K562 (cell line): Measurements from ENCODE around the gene ZBTB48. TPM values are rescaled to one million over a fixed set of nuclear protein-coding genes. Genes with fewer than 3 reads are reported as not detected.
A peak's percentile ranks its signal among the peaks of the same experiment; 100 is the strongest.

Experiments used
- DACH1 ChIP-seq: fragments of 450-650 bp; IDR thresholded peaks from 2 replicates; pipeline ENCODE4 v1.6.1; 2018; ENCODE audit not compliant: partially characterized antibody
- FOXA3 ChIP-seq, 2 experiments: fragments of 450-650 bp in 1 of 2; sonication (generic) in 1 of 2; formaldehyde crosslinking; IDR thresholded peaks in 1 of 2; conservative IDR thresholded peaks in 1 of 2; 2 replicates each; pipeline versions ENCODE4 v1.4.0 to v1.8.0; 2020 to 2022; ENCODE audit warnings: mild to moderate bottlenecking in 2 of 2, missing genetic modification reagents in 1 of 2
- LCOR ChIP-seq: sonication (generic); formaldehyde crosslinking; IDR thresholded peaks from 2 replicates; pipeline ENCODE4 v1.8.0; 2022; ENCODE audit warnings: mild to moderate bottlenecking, missing genetic modification reagents
- OTX1 ChIP-seq: fragments of 450-650 bp; formaldehyde crosslinking; IDR thresholded peaks from 2 replicates; pipeline ENCODE4 v1.4.0; 2022; ENCODE audit warnings: mild to moderate bottlenecking
- SIN3B ChIP-seq: fragments of 450-650 bp; IDR thresholded peaks from 2 replicates; pipeline ENCODE4 v1.6.1; 2017; ENCODE audit warnings: low read depth, mild to moderate bottlenecking, moderate library complexity
- TSC22D4 ChIP-seq: fragments of 450-650 bp; IDR thresholded peaks from 2 replicates; pipeline ENCODE4 v1.6.1; 2016; ENCODE audit warnings: missing genetic modification characterization, missing biosample characterization, control low read depth
- ZBTB1 ChIP-seq: sonication (generic); formaldehyde crosslinking; IDR thresholded peaks from 2 replicates; pipeline ENCODE4 v1.8.1; 2023; ENCODE audit warnings: missing genetic modification reagents, low read depth, mild to moderate bottlenecking, borderline replicate concordance
- ZNF224 ChIP-seq: sonication (generic); formaldehyde crosslinking; IDR thresholded peaks from 2 replicates; pipeline ENCODE4 v1.8.0; 2022; ENCODE audit warnings: mild to moderate bottlenecking, missing genetic modification reagents
- polyA plus RNA-seq, 8 experiments: library from polyadenylated mRNA; depleted of rRNA in 4 of 8; stranded (reverse) in 5 of 8; unstranded in 3 of 8; fragments of >200 nt; fragmentation: Nextera tagmentation in 2 of 8; fragmentation: Illumina TruSeq in 1 of 8; extraction: Ambion mirVana in 2 of 8; extraction: Trizol in 1 of 8; gene quantifications; 2 replicates each; pipeline versions ENCODE4 v1.2.1 to v1.2.3, GENCODE V29; 2011 to 2014; ENCODE audit warnings: inconsistent platforms in 1 of 8, missing spikeins in 1 of 8
- total RNA-seq, 7 experiments: library from RNA; depleted of rRNA in 6 of 7; stranded (reverse); fragments of >200 nt in 6 of 7; fragmentation: Illumina TruSeq in 2 of 7; extraction: Trizol in 2 of 7; gene quantifications; 2 replicates each; pipeline versions ENCODE4 v1.2.1 to v1.2.3, GENCODE V29; 2011 to 2021; ENCODE audit warnings: low replicate concordance in 1 of 7
- TF ChIP-seq, protein P1 (sequence below): fragments of 200-600 bp; sonication (generic); IDR thresholded peaks from one replicate; pipeline ENCODE4 v1.6.1; 2012; ENCODE audit warnings: mild to moderate bottlenecking, low read depth, low read length, inconsistent platforms
- TF ChIP-seq, protein P2 (sequence below), 2 experiments: IDR thresholded peaks; 2 replicates each; pipeline ENCODE4 v1.6.1; 2011; ENCODE audit warnings: borderline replicate concordance in 1 of 2, control low read depth in 1 of 2, low read depth in 1 of 2, low read length in 1 of 2, mild to moderate bottlenecking in 1 of 2, mixed read lengths in 1 of 2, moderate library complexity in 1 of 2; ENCODE audit not compliant: insufficient read depth in 1 of 2, insufficient read length in 1 of 2, poor library complexity in 1 of 2, severe bottlenecking in 1 of 2; ENCODE audit errors: extremely low read depth in 1 of 2

Gene ZBTB48
- total and polyA plus RNA-seq, 9 of the 15 experiments (the other 6 are each of a cell fraction or from before 2014, with no cell fraction given), result 1.9 to 66.9 (median 29.5) TPM

DNA sequence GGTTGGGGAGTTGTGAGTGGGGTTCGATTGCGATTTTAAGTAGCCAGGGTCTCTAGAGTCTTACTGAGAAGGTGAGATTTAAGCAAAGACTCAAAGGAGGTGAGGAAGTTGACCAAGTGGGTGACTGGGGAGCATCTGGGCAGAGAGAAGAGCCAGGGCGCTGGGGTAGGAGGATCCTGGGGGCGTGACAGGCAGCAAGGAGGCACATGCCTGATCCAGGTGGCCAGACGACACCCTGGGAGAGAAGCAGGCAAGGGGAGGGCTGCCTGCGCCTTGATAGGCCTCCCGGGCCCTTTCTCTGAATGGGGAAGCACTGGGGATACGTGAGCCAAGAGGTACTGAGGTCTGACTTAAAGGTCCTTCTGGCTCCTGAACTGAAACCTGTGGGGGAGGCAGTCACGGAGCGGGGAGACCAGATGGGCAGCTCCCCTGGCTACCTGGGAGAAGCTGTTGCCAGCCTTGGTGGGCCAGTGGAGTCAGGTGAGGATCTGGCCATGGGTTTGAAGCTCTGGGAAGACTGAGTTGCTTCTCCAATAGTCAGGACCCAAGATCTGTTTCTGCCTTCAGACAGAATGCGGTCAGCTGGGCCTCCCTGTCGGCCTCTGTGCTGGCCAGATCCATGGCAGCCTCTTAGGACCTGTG lies 5.4 kb downstream of the ZBTB48 start (continued):
- no peak for TF ChIP-seq FOXA3 (CRISPR knock-in tag; conservative IDR thresholded peaks at IDR 0.05 in 1 of 2, IDR thresholded peaks at IDR 0.05 in 1 of 2)
- TF ChIP-seq, protein P1, sequence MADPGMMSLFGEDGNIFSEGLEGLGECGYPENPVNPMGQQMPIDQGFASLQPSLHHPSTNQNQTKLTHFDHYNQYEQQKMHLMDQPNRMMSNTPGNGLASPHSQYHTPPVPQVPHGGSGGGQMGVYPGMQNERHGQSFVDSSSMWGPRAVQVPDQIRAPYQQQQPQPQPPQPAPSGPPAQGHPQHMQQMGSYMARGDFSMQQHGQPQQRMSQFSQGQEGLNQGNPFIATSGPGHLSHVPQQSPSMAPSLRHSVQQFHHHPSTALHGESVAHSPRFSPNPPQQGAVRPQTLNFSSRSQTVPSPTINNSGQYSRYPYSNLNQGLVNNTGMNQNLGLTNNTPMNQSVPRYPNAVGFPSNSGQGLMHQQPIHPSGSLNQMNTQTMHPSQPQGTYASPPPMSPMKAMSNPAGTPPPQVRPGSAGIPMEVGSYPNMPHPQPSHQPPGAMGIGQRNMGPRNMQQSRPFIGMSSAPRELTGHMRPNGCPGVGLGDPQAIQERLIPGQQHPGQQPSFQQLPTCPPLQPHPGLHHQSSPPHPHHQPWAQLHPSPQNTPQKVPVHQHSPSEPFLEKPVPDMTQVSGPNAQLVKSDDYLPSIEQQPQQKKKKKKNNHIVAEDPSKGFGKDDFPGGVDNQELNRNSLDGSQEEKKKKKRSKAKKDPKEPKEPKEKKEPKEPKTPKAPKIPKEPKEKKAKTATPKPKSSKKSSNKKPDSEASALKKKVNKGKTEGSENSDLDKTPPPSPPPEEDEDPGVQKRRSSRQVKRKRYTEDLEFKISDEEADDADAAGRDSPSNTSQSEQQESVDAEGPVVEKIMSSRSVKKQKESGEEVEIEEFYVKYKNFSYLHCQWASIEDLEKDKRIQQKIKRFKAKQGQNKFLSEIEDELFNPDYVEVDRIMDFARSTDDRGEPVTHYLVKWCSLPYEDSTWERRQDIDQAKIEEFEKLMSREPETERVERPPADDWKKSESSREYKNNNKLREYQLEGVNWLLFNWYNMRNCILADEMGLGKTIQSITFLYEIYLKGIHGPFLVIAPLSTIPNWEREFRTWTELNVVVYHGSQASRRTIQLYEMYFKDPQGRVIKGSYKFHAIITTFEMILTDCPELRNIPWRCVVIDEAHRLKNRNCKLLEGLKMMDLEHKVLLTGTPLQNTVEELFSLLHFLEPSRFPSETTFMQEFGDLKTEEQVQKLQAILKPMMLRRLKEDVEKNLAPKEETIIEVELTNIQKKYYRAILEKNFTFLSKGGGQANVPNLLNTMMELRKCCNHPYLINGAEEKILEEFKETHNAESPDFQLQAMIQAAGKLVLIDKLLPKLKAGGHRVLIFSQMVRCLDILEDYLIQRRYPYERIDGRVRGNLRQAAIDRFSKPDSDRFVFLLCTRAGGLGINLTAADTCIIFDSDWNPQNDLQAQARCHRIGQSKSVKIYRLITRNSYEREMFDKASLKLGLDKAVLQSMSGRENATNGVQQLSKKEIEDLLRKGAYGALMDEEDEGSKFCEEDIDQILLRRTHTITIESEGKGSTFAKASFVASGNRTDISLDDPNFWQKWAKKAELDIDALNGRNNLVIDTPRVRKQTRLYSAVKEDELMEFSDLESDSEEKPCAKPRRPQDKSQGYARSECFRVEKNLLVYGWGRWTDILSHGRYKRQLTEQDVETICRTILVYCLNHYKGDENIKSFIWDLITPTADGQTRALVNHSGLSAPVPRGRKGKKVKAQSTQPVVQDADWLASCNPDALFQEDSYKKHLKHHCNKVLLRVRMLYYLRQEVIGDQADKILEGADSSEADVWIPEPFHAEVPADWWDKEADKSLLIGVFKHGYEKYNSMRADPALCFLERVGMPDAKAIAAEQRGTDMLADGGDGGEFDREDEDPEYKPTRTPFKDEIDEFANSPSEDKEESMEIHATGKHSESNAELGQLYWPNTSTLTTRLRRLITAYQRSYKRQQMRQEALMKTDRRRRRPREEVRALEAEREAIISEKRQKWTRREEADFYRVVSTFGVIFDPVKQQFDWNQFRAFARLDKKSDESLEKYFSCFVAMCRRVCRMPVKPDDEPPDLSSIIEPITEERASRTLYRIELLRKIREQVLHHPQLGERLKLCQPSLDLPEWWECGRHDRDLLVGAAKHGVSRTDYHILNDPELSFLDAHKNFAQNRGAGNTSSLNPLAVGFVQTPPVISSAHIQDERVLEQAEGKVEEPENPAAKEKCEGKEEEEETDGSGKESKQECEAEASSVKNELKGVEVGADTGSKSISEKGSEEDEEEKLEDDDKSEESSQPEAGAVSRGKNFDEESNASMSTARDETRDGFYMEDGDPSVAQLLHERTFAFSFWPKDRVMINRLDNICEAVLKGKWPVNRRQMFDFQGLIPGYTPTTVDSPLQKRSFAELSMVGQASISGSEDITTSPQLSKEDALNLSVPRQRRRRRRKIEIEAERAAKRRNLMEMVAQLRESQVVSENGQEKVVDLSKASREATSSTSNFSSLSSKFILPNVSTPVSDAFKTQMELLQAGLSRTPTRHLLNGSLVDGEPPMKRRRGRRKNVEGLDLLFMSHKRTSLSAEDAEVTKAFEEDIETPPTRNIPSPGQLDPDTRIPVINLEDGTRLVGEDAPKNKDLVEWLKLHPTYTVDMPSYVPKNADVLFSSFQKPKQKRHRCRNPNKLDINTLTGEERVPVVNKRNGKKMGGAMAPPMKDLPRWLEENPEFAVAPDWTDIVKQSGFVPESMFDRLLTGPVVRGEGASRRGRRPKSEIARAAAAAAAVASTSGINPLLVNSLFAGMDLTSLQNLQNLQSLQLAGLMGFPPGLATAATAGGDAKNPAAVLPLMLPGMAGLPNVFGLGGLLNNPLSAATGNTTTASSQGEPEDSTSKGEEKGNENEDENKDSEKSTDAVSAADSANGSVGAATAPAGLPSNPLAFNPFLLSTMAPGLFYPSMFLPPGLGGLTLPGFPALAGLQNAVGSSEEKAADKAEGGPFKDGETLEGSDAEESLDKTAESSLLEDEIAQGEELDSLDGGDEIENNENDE, result no peak
- no peak for TF ChIP-seq TSC22D4 (tag)
- TF ChIP-seq LCOR (CRISPR knock-in tag), result no peak
- no peak for TF ChIP-seq SIN3B
- TF ChIP-seq, protein P2, sequence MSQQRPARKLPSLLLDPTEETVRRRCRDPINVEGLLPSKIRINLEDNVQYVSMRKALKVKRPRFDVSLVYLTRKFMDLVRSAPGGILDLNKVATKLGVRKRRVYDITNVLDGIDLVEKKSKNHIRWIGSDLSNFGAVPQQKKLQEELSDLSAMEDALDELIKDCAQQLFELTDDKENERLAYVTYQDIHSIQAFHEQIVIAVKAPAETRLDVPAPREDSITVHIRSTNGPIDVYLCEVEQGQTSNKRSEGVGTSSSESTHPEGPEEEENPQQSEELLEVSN (IDR thresholded peaks at IDR 0.05; ENCODE audit: borderline replicate concordance in 1 of 2, extremely low read depth in 1 of 2, insufficient read depth in 1 of 2, insufficient read length in 1 of 2, low read depth in 1 of 2, low read length in 1 of 2, poor library complexity in 1 of 2, severe bottlenecking in 1 of 2), result peak in 1 of 2 experiments; percentile 62
- TF ChIP-seq ZBTB1, result no peak
- 0 out of 2 replicates have a peak, but pooled peaks have one; percentile 56 for TF ChIP-seq OTX1 (CRISPR knock-in tag)
- TF ChIP-seq DACH1, result no peak
- no peak for TF ChIP-seq ZNF224 (CRISPR knock-in tag)
